Measurements from ENCODE around the gene NHEJ1.

DNA sequence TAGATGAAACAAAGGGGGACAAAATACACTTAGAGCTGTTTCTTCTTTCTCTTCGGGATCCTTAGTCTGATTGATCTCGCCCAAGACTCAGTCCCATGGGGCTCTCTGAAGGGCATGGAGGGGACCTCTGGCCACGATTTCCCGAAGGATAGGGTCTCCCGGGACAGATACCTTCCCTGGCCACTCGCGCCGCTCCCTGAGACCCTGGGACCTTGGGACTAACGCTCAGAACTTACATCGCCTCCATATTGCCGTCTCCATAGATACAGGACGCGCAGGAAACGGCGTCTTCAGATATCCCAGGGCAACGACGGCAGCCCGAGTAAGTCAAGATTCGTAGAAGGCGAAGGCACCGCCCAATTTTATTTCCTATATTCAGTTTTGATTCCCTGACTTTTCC, 119.4 kb downstream of the NHEJ1 start, which contains the start of gene CFAP65:
- TF ChIP-seq, protein P1, sequence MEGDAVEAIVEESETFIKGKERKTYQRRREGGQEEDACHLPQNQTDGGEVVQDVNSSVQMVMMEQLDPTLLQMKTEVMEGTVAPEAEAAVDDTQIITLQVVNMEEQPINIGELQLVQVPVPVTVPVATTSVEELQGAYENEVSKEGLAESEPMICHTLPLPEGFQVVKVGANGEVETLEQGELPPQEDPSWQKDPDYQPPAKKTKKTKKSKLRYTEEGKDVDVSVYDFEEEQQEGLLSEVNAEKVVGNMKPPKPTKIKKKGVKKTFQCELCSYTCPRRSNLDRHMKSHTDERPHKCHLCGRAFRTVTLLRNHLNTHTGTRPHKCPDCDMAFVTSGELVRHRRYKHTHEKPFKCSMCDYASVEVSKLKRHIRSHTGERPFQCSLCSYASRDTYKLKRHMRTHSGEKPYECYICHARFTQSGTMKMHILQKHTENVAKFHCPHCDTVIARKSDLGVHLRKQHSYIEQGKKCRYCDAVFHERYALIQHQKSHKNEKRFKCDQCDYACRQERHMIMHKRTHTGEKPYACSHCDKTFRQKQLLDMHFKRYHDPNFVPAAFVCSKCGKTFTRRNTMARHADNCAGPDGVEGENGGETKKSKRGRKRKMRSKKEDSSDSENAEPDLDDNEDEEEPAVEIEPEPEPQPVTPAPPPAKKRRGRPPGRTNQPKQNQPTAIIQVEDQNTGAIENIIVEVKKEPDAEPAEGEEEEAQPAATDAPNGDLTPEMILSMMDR (IDR thresholded peaks at IDR 0.05), result no peak
- no peak for TF ChIP-seq POLR2A (IDR thresholded peaks at IDR 0.05)

Measured in vagina (tissue), 2 donors.